ENCODE data around the gene TMEM45B.
"Not testable (repeated sequence)": the region's sequence is repeated elsewhere in the genome, so short reads cannot be mapped to it uniquely, and the experiment has no call there.

TMEM45B gene

DNA sequence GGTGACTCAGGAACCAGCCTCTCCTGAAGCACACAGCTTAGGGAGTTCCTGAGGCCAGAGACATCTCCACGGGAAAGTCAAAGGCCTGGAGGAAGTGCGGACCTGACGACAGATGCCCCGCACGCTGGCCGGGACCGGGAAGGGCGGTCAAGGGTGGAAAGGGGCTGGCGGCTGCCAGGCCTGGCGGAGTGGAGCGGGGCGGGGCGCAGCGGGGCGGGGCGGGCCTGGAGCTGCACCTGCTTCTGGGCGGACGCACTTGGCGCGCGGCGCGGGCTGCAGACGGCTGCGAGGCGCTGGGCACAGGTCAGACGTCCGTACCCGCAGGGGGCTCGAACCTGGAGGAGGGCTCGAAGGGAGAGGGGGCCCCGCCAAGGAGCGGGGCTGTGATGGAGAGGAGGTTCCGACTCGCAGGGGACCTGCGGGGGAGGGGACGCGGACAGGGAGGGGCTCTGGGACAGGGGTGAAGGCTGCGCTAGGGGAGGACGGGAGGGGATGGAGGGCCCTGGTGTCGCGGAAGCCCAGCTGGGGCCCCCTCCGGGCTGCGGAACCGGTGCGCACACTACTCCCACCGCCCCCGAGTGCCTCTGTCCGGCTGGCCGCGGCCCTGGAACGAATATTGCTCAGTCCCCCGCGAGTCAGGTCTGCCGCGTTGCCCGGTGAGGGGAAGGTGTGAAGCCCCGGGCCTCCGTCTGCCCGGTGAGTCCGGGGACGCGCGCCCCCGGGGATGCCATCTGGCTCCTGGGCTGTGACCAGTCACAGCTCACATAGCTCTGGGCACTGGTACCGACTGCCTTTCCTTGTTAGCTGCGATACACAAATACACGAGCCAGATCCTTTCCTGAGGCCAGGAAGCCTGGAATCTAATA, at the start of gene TMEM45B:
TMEM45B (plus strand) TSS at position 253 of the 866 bp plus-strand sequence. CDS start 36,635 bp downstream, outside the sequence.
- DNase-seq, result peak; percentile 74

GRCh38 chr11:129766898-129767604, 48.6 kb upstream of the TMEM45B start:
- peak; percentile 34 for DNase-seq

GRCh38 chr11:129767827-129768226, 47.8 kb upstream of the TMEM45B start:
- DNase-seq, result no peak

- DNase-seq, result no peak
Measured at GRCh38 chr11:129768356-129768755, 47.3 kb upstream of the TMEM45B start.

- DNase-seq, result no peak
Measured at GRCh38 chr11:129769059-129769458, 46.6 kb upstream of the TMEM45B start.

DNA sequence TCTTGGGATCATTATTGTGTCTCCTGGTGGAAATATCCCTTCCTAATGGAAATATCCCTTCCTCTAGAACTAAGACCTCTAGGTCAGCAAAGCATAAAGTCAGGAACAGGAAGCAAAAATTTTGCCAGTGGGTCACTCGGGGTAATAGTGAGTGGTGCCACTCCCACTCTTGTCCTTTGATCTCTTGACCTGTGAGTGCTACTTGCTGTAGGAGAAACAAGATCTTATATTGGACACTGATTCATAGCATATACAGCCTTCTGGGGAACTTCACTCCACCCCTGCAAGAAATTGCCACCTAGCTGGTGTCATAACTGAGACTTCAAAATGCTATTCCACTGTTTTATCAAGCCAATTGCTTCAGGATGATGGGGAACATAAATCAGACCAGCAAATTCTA, 44.7 kb upstream of the TMEM45B start:
- DNase-seq, result no peak

DNA sequence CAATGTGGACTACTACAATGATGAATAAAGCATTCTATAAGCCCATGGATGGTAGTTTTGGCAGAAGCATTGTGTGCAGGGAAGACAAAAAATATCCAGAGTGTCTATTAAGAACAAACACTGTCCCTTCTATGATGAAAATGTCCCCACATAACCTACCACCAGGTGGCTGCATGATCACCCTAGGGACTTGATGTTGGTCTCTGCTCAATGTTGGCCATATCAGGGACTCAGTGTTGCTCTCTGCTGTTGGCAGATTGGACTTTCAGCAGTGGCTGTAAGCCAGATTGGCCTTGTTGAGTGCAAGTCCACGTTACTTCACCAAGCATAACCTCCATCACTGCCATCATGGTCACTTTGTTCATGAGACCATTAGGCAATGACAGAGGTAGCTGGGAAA, 44.2 kb upstream of the TMEM45B start:
- not testable (repeated sequence) for DNase-seq

DNA sequence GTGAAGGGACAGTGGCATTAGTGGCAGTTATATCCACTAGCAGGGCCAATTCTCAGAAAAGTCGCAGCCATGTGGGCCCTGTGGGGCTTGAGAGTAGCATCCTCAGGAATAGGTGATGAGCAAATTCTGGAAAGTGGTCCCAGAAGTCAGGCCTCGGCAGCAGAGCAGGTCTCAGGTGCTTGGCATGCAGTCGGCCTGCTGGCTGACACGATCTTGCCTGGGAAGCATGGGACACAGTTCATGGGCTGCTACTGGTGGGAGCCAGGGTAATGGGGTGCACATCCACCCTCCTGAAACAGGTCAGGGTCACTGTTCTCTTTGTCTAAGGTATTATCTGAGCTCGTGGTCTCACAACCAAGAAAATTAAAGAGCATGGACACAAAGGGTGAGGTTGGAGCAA, 36.8 kb upstream of the TMEM45B start:
- DNase-seq, result no peak

GRCh38 chr11:129779342-129779741, 36.3 kb upstream of the TMEM45B start:
- no peak for DNase-seq

DNA sequence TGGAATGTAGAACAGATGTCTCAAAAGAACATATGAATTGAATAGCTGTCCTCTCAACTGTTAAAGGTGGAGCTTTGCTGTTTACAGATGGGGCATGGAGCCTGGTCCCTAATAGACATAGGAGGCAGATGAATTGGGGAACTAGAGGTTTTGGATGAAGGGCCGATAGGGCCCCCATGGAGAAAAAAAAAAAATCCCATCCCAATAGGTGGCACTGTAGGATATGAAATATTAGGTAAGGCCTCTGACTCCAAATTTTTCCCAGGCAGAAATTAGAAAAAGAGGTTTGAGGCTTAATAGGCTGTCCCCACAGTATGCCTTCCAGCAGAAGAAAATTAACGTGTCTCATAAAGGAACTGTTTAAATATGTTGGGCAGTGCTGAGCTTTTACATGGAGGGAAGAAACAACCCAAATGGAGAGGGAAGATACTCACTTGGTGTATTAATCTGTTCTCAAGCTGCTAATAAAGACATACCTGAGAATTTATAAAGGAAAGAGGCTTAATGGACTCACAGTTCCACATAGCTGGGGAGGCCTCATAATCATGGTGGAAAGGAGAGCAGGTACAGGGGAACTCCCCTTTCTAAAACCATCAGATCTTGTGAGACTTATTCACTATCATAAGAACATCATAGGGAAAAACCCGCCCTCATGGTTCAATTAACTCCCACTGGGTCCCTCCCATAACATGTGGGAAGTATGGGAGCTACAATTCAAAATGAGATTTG, 30.1 kb upstream of the TMEM45B start:
- DNase-seq, result peak; percentile 7

- not testable (repeated sequence) for DNase-seq
Measured at GRCh38 chr11:129786112-129786416, 29.6 kb upstream of the TMEM45B start.

DNA sequence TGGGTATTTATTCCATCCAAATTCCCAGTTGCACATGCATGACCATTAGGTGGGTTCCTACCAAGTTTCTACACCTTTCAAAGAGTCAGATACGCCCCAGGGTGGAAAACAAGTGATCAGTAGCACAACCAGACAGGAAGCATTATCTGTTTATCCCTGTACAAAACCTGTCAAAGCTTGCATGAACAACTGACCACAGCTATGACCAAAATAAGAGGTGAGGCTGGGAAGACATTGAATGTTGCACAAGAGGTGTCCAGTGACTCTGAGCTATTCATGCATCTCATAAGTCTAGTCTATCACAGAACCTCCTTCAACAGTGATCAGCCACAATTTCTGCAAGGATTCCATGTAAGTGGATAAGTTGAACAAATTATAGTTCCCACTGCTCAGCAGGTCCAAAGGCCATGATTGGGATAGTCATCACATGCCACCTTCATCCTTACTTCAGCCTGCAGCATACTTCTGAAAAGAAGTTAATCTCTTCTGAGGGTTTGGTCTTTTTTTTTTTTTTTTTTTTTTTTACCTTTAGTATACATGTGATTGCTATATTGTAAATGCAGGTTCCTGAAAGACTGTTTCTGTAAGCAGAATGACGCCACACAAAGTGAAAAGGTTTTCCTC, 28.0 kb upstream of the TMEM45B start:
- DNase-seq, result no peak

DNA sequence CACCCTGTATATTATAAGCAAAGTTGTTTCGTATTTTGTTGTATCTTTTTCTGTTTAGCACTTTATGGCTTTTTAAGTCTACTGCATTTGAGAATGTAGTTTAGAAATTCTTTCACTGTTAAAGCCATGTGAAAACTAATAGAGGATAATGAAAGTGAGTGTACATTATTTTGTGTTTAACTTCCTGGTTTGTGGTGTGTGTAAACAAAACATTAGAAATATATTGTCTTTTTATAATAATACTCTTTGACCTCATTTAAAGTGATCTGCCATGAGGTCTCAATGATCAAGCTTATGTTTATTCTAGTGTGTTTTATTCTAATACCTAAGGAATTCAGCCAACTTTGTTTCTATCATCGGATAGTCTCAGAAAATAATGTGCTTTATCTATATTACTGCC, 27.4 kb upstream of the TMEM45B start:
- no peak for DNase-seq

DNA sequence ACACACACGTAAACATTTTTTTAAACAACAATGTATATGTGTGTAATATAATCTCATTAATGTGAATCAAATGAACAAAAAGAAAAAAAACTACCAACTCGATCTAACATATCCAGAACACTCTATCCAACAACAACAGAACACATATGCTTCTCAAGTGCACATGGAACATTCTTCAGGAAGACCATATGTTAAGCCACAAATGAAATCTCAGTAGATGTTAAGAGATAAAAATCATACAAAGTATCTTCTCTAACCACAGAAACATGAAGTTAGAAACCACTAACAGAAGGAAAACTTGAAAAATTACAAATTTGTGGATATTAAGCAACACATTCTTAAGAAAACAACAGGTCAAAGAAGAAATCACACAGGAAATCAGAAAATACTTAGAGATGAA, 25.5 kb upstream of the TMEM45B start:
- no peak for DNase-seq

DNA sequence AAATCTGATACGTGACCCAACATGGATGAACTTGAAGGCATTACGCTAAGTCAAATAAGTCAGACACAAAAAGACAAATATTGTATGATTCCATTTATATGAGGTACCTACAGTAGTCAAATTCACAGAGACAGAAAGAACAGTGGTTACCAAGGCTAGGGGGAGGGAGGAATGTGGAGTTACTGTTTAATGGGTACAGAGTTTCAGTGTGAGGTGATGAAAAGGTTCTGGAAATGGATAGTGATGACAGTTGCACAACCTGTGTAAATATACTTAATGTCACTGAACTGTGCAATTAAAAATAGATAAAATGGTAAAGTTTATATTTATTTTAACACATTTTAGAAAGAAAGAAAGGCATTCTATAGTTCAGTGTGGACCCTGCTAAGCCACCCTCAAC, 24.1 kb upstream of the TMEM45B start:
- no peak for DNase-seq

DNA sequence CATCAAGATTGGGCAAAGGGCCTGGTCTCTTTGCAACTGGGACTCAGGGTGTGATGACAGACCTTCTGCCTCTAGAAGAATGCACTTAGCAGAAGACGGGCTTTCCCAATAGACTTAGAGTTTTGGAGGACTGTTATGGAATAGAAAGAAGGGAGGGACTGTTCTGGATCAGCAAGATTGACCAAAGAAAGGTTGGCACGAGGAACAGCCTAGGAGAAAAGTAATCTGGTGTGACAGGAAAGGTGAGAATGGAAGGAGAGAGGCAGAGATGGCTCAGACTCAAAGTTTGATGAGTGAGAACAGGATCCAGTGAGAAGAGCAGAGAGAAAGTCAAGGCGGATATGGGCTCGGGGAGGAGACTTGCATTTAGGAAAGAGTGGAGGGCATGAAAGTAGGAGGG, 23.0 kb upstream of the TMEM45B start:
- no peak for DNase-seq

- no peak for DNase-seq
Measured at GRCh38 chr11:129795089-129795488, 20.6 kb upstream of the TMEM45B start.

- no peak for DNase-seq
Measured at GRCh38 chr11:129798212-129798611, 17.4 kb upstream of the TMEM45B start.

DNA sequence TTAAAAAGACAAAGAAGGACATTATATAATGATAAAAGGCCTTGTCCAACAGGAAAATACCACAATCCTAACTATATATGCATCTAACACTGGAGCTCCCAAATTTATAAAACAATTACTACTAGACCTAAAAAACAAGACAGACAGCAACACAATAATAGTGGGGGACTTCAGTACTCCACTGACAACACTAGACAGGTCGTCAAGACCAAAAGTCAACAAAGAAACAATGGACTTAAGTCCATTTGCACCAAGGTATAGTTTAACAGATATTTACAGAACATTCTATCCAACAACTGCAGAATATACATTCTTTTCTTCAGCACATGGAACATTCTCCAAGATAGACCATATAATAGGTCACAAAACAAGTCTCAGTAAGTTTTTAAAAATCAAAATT, 15.5 kb upstream of the TMEM45B start:
- not testable (repeated sequence) for DNase-seq

- no peak for DNase-seq
Measured at GRCh38 chr11:129800655-129801054, 15.0 kb upstream of the TMEM45B start.

GRCh38 chr11:129803533-129803932, 12.1 kb upstream of the TMEM45B start:
- DNase-seq, result no peak

GRCh38 chr11:129804012-129804411, 11.6 kb upstream of the TMEM45B start:
- no peak for DNase-seq

GRCh38 chr11:129808241-129808640, 7.4 kb upstream of the TMEM45B start:
- DNase-seq, result not testable (repeated sequence)
